GM18502 (cell line): ENCODE results near the gene YPEL1.
"Not testable (repeated sequence)": the region's sequence is repeated elsewhere in the genome, so short reads cannot be mapped to it uniquely, and the experiment has no call there.

Source experiments
- ATAC-seq: cut with Tn5 transposase; IDR thresholded peaks from one replicate; pipeline ENCODE4 v1.9.1; 2021; ENCODE audit warnings: mild to moderate bottlenecking; ENCODE audit not compliant: unreplicated experiment, poor library complexity

The YPEL1 gene

GRCh38 chr22:21754523-21754922 is 18.9 kb upstream of the YPEL1 start:
- no peak for ATAC-seq

- no peak for ATAC-seq
Observed at GRCh38 chr22:21753374-21754111, 17.9 kb upstream of the YPEL1 start.

- ATAC-seq = no peak
Observed at GRCh38 chr22:21752276-21752675, 16.7 kb upstream of the YPEL1 start.

GRCh38 chr22:21745948-21746347 is 10.4 kb upstream of the YPEL1 start:
- no peak for ATAC-seq

GRCh38 chr22:21744917-21745316 is 9.3 kb upstream of the YPEL1 start:
- not testable (repeated sequence) for ATAC-seq

- ATAC-seq = no peak
Observed at GRCh38 chr22:21741790-21742189, 6.2 kb upstream of the YPEL1 start.

GRCh38 chr22:21741059-21741458 is 5.5 kb upstream of the YPEL1 start:
- ATAC-seq = no peak

GRCh38 chr22:21739828-21740377 is 4.3 kb upstream of the YPEL1 start:
- ATAC-seq = no peak

GRCh38 chr22:21738966-21739365 is 3.4 kb upstream of the YPEL1 start:
- no peak for ATAC-seq

GRCh38 chr22:21738081-21738480 is 2.5 kb upstream of the YPEL1 start:
- no peak for ATAC-seq

- ATAC-seq = no peak
Observed at GRCh38 chr22:21736948-21737347, 1.4 kb upstream of the YPEL1 start.

- ATAC-seq = no peak
Observed at GRCh38 chr22:21736084-21736642, 569 bp upstream of the YPEL1 start.

GRCh38 chr22:21734540-21735199 is 924 bp downstream of the YPEL1 start:
- no peak for ATAC-seq

GRCh38 chr22:21731503-21731902 is 4.1 kb downstream of the YPEL1 start:
- no peak for ATAC-seq

- ATAC-seq = no peak
Observed at GRCh38 chr22:21730535-21731308, 4.9 kb downstream of the YPEL1 start.

GRCh38 chr22:21729184-21729583 is 6.4 kb downstream of the YPEL1 start:
- ATAC-seq = not testable (repeated sequence)

- no peak for ATAC-seq
Observed at GRCh38 chr22:21728270-21728669, 7.3 kb downstream of the YPEL1 start.

- no peak for ATAC-seq
Observed at GRCh38 chr22:21727768-21728167, 7.8 kb downstream of the YPEL1 start.

GRCh38 chr22:21727159-21727558 is 8.4 kb downstream of the YPEL1 start:
- ATAC-seq = no peak

GRCh38 chr22:21726650-21727049 is 8.9 kb downstream of the YPEL1 start:
- ATAC-seq = no peak
